Measurements from ENCODE around the gene SHE.

SHE gene

GRCh38 chr1:154476791-154477190 lies 25.4 kb downstream of the SHE start:
- no peak for DNase-seq

DNA sequence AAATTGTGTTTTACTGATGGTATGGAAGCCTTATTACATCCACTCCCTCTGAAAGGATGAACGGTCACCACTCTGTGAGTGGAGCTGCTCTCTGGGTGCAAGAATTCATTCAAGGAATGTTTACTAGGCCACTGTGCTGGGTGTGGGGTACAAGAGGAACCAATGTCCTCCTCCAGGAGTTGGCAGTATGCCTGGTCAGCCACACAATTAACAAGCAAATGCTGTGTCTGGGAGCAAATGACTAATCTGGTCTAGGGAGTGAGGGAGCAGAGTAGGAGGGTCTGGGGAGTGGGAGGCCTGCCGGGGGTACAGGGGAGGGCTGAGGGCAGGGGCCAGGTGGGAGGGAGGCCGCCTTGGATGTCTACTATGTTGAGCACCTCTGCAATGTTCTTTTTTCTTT lies 27.4 kb downstream of the SHE start:
- peak; percentile 50 to 53 for DNase-seq

DNA sequence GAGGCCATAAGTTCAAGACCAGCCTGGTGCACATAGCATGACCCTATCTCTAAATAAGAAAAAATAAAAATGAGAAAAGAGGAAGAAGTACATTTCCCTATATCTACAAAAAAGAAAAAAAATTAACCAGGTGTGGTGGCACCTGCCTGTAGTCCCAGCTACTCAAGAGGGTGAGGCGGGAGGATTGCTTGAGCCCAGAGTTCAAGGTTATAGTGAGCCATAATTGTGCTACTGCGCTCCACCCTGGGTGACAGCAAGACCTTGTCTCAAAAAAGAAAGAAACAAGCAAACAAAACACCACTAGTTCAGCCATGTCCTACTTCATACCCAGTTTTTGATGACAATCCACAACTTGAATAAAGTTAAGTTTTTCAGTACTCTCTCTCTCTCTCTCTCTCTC lies 30.9 kb downstream of the SHE start:
- DNase-seq = no peak

DNA sequence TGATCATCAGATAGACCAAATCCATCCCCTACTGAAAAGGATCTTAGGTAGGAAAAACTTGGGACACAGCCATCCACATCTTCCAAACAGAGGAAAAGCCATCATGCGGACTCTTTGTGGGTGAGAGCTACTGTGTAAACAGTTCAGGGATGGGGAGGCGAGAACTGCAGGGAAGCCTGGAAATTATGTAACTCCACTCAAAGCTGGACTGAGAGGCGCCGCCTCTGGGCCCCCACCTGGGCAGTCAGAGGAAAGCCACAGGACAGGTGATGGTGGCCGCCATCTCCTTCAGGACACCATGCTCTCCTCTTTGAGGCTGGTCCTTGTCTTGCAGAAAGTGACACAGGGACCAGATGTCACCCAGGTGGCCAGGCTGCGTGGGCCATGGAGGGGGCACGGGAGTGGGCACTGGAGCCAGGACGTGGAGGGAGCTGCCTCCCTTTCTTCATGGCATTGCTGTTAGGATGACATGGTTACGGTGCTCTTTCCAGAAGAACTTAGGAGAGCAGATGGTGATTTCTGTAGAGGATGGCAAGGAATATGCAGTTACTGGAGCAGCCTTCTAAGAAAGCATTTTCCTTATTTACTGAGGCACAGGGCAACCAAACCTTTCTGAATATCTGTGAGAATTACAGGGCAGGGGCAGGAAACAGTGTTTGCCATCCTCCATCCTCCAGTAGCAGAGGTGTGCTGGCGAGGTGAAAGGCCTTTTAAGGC lies 32.2 kb downstream of the SHE start:
- no peak for DNase-seq

- no peak for DNase-seq
Measured at GRCh38 chr1:154468535-154469250, 33.5 kb downstream of the SHE start.

- no peak for DNase-seq
Measured at GRCh38 chr1:154467434-154468102, 34.6 kb downstream of the SHE start.

- peak; percentile 24 to 43 for DNase-seq
Measured at GRCh38 chr1:154466921-154467417, 35.2 kb downstream of the SHE start.

DNA sequence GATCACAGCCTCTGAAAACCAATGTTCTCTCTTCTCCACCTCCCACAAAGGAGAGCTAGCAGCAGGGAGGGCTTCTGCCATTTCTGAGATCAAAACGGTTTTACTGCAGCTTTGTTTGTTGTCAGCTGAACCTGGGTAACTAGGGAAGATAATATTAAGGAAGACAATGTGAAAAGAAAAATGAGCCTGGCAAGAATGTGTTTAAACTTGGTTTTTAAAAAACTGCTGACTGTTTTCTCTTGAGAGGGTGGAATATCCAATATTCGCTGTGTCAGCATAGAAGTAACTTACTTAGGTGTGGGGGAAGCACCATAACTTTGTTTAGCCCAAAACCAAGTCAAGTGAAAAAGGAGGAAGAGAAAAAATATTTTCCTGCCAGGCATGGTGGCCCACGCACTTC lies 36.0 kb downstream of the SHE start:
- DNase-seq = no peak

DNA sequence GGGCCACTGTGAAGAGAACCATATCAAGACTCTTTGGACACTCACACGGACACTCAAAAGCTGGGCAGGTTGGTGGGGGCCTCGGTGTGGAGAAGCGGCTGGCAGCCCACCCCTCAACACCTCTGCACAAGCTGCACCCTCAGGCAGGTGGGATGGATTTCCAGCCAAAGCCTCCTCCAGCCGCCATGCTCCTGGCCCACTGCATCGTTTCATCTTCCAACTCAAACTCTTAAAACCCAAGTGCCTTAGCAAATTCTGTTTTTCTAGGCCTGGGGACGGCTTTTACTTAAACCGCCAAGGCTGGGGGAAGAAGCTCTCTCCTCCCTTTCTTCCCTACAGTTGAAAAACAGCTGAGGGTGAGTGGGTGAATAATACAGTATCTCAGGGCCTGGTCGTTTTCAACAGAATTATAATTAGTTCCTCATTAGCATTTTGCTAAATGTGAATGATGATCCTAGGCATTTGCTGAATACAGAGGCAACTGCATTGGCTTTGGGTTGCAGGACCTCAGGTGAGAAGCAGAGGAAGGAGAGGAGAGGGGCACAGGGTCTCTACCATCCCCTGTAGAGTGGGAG lies 36.5 kb downstream of the SHE start:
- DNase-seq = no peak

DNA sequence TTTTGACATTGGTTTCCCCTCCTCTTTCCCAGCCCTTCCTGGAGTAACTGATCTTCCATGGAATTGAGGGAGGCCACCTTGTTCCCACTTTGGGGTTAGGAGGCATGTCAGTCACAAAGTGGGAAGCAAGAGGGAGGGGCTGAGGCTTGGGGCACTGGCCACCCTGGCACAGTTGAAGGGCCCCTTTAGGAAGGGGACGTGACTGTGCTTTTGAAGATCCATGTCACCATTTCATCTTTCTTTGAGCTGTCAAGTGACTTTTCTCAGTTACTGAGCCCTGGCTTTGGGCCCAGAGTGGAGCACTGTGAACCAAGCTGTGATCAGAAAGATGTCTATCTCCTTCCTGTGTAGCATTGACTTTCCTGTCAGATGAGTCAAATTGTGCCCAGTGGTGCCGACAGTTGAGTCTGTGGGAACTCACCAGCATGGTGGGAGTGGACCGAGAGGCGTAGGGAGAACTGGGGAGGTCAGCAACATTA lies 38.7 kb downstream of the SHE start:
- DNase-seq = peak; percentile 60 to 72

DNA sequence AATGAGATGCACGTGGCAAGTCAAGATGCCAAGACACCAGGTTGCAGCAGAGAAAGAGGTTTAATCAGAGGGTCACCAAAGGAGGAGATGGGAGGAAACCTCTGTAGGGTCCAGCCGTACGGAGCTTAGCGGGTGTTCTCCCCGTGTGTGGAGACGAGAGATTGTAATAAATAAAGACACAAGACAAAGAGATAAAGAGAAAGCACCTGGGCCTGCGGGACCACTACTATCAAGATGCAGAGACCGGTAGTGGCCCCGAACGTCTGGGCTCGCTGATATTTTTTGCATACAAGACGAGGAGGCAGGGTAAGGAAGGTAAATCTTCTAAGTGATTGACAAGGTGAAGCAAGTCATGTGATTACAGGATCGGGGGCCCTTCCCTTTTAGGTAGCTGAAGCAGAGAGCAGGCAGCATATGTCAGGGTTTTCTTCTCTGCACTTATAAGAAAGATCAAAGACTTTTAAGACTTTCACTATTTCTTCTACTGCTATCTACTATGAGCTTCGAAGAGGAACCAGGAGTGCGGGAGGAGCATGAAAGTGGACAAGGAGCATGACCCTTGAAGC lies 41.4 kb downstream of the SHE start:
- no peak for DNase-seq

DNA sequence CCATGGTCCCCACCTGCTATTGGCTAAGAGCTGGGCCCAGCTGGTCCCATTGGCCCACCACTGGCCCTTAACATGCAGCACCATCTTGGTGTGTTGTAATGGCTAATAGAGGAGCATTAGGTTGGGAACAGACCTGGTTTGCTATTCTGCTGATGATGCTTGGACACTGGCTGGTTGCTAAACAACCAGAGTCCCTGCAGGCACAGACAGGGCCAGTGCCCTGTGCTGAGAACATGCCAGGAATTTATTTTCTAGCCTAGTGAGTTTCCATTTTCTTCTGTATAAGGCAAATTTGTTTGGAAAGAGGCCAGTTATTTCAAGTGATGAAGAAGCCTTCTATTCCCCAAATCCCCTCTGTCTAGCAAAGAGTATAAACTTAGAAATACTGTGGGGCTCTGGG lies 43.1 kb downstream of the SHE start:
- DNase-seq = no peak

DNA sequence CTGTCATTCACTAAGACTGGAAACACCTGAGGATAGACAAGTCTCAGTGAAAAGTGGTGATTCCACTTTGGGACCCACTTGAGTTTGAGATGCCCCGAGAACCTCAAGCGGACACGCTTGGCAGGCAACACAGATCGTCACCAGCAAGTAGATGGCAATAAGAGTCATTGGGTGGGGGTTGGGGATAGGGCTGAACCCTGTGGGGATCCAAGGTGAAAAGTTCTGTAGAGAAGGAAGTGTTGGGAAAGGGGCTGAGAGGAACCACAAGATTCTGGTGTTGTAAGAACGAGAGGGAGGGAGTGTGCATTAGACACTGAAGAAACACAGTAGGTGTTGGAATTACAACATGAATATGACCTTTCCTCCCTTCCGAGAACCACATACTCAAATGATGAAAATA lies 45.6 kb downstream of the SHE start:
- no peak for DNase-seq

- no peak for DNase-seq
Measured at GRCh38 chr1:154454386-154455120, 47.7 kb downstream of the SHE start.

- peak; percentile 19 to 41 for DNase-seq
Measured at GRCh38 chr1:154453574-154454352, 48.4 kb downstream of the SHE start.

- DNase-seq = no peak
Measured at GRCh38 chr1:154453161-154453560, 49.1 kb downstream of the SHE start.

DNA sequence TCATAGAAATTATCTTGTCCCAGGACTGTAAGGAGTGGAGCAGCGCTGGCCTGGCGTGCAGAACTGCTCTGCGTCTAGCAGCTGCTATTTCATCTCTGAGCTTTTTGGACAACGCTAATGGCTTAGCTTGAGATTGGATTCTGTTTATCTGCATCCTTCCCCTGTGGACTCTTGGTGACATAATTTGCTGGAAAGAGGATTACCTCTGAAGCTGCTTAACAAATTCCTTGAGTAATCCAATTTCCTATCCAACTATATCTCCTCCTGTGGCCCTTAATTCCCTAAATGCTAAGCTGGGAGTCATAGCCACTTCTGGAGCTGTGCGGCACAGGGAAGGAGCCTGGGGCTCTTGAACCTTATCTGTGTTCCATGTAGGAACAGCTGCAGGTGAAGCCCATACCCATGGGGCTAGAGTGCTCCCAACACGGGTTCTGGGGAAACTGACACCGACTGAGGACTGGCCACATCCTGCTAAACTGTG lies 53.8 kb downstream of the SHE start:
- no peak for DNase-seq

DNA sequence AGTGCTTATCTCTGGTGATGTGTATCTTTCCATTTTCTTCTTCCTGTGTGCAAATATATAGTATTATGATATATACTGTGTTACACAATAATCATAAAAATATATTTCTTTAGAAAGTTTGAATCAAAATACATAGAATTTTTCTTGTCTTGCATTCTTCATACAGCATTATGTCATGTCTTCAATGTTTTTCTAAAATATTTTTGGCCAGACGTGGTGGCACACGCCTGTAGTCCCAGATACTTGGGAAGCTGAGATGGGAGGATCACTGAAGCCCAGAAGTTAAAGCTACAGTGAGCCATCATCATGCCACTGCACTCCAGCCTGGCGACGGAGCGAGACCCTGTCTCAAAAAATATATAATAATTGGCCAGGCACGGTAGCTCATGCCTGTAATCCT lies 55.4 kb downstream of the SHE start:
- no peak for DNase-seq

- no peak for DNase-seq
Measured at GRCh38 chr1:154446292-154446691, 55.9 kb downstream of the SHE start.

GRCh38 chr1:154445040-154445472 lies 57.2 kb downstream of the SHE start:
- no peak for DNase-seq
